Epithelial cell of prostate (primary cell): Measurements from ENCODE around the gene DAB1.

Experiments
- DNase-seq: peaks from one replicate; pipeline ENCODE4 v3.0.0-alpha.2; 2011; ENCODE audit warnings: low read depth, low spot score
- H3K27ac ChIP-seq: fragments of 450-650 bp; 2 replicates; pipeline ENCODE4 v1.5.1; 2017; ENCODE audit warnings: mild to moderate bottlenecking

The DAB1 gene

GRCh38 chr1:57063406-57064125 lies 360.3 kb downstream of the DAB1 start:
- H3K27ac ChIP-seq = no peak overlapping the region
- DNase-seq = no peak

GRCh38 chr1:57061369-57061768 lies 362.5 kb downstream of the DAB1 start:
- H3K27ac ChIP-seq = no peak overlapping the region
- no peak for DNase-seq

- no peak for DNase-seq
- H3K27ac ChIP-seq = no peak overlapping the region
These were observed 363.4 kb downstream of the DAB1 start for GRCh38 chr1:57060451-57060850.

- no peak for DNase-seq
- H3K27ac ChIP-seq = no peak overlapping the region
These were observed 365.0 kb downstream of the DAB1 start for GRCh38 chr1:57058652-57059501.

- no peak for DNase-seq
These were observed 375.0 kb downstream of the DAB1 start for GRCh38 chr1:57048856-57049255.

DNA sequence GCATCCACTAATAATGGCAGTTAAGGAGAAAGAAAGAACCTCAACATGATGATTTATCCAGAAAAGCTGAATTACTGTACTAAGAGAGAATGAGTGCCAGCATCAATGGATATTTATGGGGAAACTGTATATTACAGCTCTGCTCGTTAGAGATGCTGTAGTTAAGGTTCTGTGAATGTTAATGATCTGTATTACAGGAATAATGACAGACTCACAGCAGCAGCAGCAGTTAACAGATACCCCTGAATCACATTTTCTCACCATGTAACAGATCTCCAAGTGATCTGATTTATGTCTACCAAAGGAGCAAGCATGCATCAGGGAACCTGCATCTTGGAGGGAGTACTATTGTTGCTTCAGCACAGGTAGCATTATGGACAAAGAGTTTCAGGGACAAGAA lies 377.4 kb downstream of the DAB1 start:
- DNase-seq = no peak
- H3K27ac ChIP-seq = no peak overlapping the region

More at GRCh38 chr1:57048856-57049255, 375.0 kb downstream of the DAB1 start:
- H3K27ac ChIP-seq = no peak overlapping the region

DNA sequence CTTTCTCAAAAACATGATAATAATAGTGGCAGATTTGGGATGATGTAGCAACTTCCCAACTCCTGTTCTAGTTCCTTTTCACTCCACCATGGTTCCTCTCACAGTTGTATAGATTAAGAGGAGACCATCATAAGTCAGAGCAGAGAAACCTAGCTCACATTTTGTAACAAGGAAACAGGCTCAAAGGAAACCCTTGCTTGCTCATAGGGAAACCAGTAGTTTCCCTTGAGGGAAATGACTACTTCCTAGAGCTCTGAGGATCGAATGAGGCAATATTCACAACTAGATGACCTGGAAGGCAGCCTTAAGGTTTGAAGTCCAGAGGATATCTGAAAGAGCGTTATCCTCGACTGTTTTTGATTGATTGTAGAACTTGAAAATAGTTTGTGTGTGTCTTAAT lies 382.0 kb downstream of the DAB1 start:
- H3K27ac ChIP-seq = no peak overlapping the region
- DNase-seq = no peak

GRCh38 chr1:57040811-57041210 lies 383.0 kb downstream of the DAB1 start:
- DNase-seq = no peak

GRCh38 chr1:57036641-57037579 lies 386.9 kb downstream of the DAB1 start:
- H3K27ac ChIP-seq = no peak overlapping the region
- DNase-seq = no peak

More at GRCh38 chr1:57040811-57041210, 383.0 kb downstream of the DAB1 start:
- no peak overlapping the region for H3K27ac ChIP-seq

DNA sequence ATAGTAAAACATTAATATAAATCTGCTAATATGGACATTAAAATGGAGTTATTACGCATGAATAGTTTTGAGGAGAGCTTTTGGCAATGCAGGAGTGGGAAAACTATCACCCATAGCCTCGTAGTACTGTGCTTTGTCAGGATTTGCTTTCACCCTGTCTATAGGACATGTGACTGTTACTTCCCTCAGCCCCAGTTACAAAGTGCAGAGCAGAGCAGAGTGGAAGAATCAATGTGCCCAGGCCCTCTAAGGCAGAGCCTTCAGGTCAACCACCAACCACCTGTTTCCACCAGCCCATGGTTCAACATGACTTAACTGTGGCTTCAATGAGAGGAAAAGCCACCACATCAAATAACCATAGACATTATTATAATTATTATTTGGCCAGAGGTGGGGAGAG lies 389.1 kb downstream of the DAB1 start:
- no peak for DNase-seq
- H3K27ac ChIP-seq = no peak overlapping the region

DNA sequence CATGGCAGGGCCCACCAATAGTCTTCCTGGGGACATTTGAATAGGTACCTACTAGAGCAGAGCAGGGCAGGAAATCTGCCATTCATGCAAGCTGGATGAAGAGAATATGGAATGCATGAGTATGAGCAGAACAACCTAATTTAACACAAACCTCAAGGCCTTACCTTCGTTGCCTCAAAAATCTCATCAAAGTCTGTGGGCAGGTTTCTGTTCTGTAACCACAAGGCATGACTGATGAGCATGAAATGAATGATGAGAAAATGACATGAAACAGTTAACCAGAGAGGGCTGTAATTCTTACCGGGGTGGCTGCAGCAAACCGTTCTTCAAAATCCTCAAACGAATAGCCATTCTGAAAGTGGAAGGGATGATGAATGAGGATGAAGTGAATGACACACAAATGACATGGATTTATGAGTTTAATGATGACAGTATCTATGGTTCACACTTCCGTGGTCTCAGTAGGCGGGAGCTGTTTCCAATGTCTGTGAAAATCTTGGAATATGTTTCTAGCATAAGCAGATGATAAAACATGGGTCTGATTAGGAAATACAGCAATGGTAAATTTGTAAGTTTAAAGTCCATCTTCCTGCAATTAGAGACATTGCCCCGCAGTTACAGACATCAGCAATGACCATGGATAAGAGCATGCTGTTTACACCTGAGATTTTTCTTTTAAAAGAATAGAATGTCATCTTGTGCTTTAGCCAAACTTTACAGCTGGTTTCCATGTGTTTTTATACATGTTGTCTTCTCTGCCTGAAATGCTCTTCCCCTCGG lies 390.4 kb downstream of the DAB1 start:
- DNase-seq = no peak
- H3K27ac ChIP-seq = no peak overlapping the region

GRCh38 chr1:57026624-57027354 lies 397.1 kb downstream of the DAB1 start:
- no peak overlapping the region for H3K27ac ChIP-seq
- DNase-seq = no peak

GRCh38 chr1:57024855-57025254 lies 399.0 kb downstream of the DAB1 start:
- no peak for DNase-seq
- H3K27ac ChIP-seq = no peak overlapping the region

- no peak overlapping the region for H3K27ac ChIP-seq
- no peak for DNase-seq
These were observed 399.4 kb downstream of the DAB1 start for GRCh38 chr1:57024428-57024827.

GRCh38 chr1:57020216-57020615 lies 403.6 kb downstream of the DAB1 start:
- no peak for DNase-seq
- H3K27ac ChIP-seq = no peak overlapping the region

- no peak overlapping the region for H3K27ac ChIP-seq
- DNase-seq = no peak
These were observed 404.5 kb downstream of the DAB1 start for GRCh38 chr1:57019236-57019839.

DNA sequence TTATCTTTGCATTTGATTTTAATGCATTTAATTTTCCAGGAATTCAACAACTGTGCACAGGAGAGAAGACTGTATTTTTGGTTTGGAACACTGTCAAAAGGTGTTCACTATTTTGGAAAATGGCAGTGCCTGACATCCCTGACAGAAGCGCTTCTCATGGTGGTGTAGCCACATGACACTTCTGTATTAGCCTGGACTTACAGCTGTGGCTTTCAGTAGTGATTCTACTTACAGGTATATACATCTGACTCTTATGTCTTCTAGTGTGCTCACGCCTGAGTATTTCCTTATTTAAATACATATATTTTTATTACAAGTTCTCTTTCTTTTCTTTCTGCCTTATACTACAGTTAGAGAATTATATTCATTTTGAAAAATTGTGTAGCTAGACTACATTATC lies 405.7 kb downstream of the DAB1 start:
- DNase-seq = no peak
- H3K27ac ChIP-seq = no peak overlapping the region

GRCh38 chr1:57017717-57018116 lies 406.1 kb downstream of the DAB1 start:
- no peak overlapping the region for H3K27ac ChIP-seq
- DNase-seq = no peak

DNA sequence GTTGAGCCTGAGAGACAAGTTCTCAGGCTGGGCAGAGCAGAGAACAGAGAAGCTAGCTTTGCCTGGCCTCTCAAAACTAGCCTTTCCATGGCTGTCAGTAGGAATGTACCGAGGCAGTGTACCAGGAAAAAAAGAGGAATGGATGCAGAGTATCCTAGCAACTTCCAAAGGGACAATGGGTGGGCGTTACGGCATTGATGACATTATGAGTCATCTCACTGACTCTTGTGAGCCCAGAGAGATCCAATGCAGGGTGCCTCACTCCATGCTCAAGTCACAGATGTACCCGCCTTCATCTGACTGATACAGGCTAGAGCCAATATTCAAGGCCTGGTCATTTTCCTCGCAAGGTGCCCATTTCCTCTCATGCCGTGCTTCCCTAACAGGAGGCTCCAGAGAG lies 406.7 kb downstream of the DAB1 start:
- no peak for DNase-seq
- H3K27ac ChIP-seq = no peak overlapping the region
